Right cardiac atrium (tissue), 5 donors: Measurements from ENCODE around the gene PRIMPOL. TPM values are rescaled to one million over a fixed set of nuclear protein-coding genes. Genes with fewer than 3 reads are reported as not detected.
A peak's percentile ranks its signal among the peaks of the same experiment; 100 is the strongest.

Experiments
- ATAC-seq, 2 donors: fragments of 200-7000 bp; cut with Tn5 transposase; one replicate each; pipeline versions ENCODE4 v1.8.0 to v1.9.1; 2020; ENCODE audit warnings: moderate library complexity in 2 of 2, mild to moderate bottlenecking in 1 of 2
- DNase-seq, 3 donors: peaks; one replicate each; pipeline ENCODE4 v3.0.0-alpha.2; 2020
- H3K27ac ChIP-seq: one replicate; pipeline ENCODE4 v1.5.1; 2013; ENCODE audit warnings: mild to moderate bottlenecking, low read length, control low read depth, moderate library complexity
- H3K27me3 ChIP-seq: one replicate; pipeline ENCODE4 v1.6.1; 2013; ENCODE audit not compliant: control insufficient read depth, insufficient read depth
- H3K4me1 ChIP-seq: one replicate; pipeline ENCODE4 v1.6.1; 2013; ENCODE audit warnings: low read length; ENCODE audit not compliant: control insufficient read depth, insufficient read depth
- H3K4me3 ChIP-seq: one replicate; pipeline ENCODE4 v1.5.1; 2013; ENCODE audit warnings: low read length, control low read depth
- H3K9me3 ChIP-seq: one replicate; pipeline ENCODE4 v1.6.1; 2013; ENCODE audit warnings: low read length; ENCODE audit not compliant: control insufficient read depth
- WGBS: extraction: QIAGEN DNeasy Blood & Tissue Kit; methylation state at CpG from one replicate; pipeline ENCODE4 v1.1.7; 2013; 5-methylcytosine and 5-hydroxymethylcytosine counted together
- intact Hi-C, 4 donors: fragments of 100-400 bp; cut with DNase I; formaldehyde crosslinking; loops; one replicate each; pipeline versions ENCODE4 v1.11.0 to v1.14.0; 2022 to 2023
- polyA plus RNA-seq: library from polyadenylated mRNA; stranded (reverse); fragments of 200-250 nt; gene quantifications from one replicate; pipeline ENCODE4 v1.2.3, GENCODE V29; 2013
- total RNA-seq, 4 donors: library from RNA; stranded (reverse); fragmentation: NEBNext Ultra II Directional; extraction: Animal tissue kit (Norgen Biotek cat#: 25700); gene quantifications; one replicate each; pipeline ENCODE4 v1.2.1, GENCODE V29; 2021
- donor health status: healthy with polysubstance abuse.
- donor health status: DM: no; HTN: yes; CAD: no.
- donor health status: DM: no; HTN: no; CAD: no.
- donor health status: DM: no; HTN: yes; CAD: no; lungs with severe emphysema.
- donor health status: DM: yes; HTN: yes; CAD: no.

The PRIMPOL gene
- total and polyA plus RNA-seq, 5 donors = 8.9 to 14.3 (median 11.8) TPM

GRCh38 chr4:184715526-184715925 lies 66.0 kb downstream of the PRIMPOL start:
- no peak for DNase-seq
- 96% methylated on average over 4 of the region's 4 CpGs for WGBS
- H3K4me3 ChIP-seq = no peak overlapping the region
- no peak for ATAC-seq
- H3K4me1 ChIP-seq = no peaks in the 10 kb centered on the region
- H3K9me3 ChIP-seq = no peaks in the 10 kb centered on the region
- no peak overlapping the region for H3K27ac ChIP-seq
- H3K27me3 ChIP-seq = no peaks in the 10 kb centered on the region
- intact Hi-C loops = no loop called here

GRCh38 chr4:184719407-184719806 lies 69.9 kb downstream of the PRIMPOL start:
- no peaks in the 10 kb centered on the region for H3K4me1 ChIP-seq
- no peak overlapping the region for H3K4me3 ChIP-seq
- DNase-seq = no peak
- H3K27ac ChIP-seq = no peak overlapping the region
- no peaks in the 10 kb centered on the region for H3K9me3 ChIP-seq
- H3K27me3 ChIP-seq = no peaks in the 10 kb centered on the region
- 93% methylated on average over 3 of the region's 3 CpGs for WGBS
- intact Hi-C loops = no loop called here
- peak in 1 of 2 donors; percentile 14 for ATAC-seq

- Histone ChIP-seq H3K27me3 (no peaks in the 10 kb centered on the region), H3K27ac (no peak overlapping the region), H3K4me3 (no peak overlapping the region), H3K9me3 (no peaks in the 10 kb centered on the region), H3K4me1 (no peaks in the 10 kb centered on the region)
- ATAC-seq = no peak
- DNase-seq = no peak
- intact Hi-C loops = no loop called here
Observed at GRCh38 chr4:184721254-184721653, 71.7 kb downstream of the PRIMPOL start.

DNA sequence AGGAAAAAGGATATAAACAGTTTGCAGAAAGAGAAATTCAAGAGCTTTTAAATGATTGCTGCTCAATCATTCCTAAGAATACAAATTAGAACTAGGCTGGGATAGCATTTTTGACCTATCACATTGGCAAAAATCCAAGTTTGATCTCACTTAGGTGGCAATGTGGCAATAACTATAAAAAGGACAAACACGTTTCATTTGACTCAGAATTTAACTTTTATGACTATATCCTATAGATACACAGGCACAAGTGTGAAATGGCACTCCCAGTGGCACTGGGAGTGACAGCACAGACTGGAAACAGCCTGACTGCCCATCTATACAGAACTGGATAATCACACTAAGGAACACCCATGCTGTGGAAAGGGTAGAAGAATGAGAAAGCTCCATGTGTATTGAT lies 73.3 kb downstream of the PRIMPOL start:
- intact Hi-C loops = no loop called here
- no peak overlapping the region for H3K4me3 ChIP-seq
- no peaks in the 10 kb centered on the region for H3K9me3 ChIP-seq
- ATAC-seq (no peak), DNase-seq (no peak)
- 78% methylated on average over 1 of the region's 1 CpG for WGBS
- no peaks in the 10 kb centered on the region for H3K27me3 ChIP-seq
- H3K4me1 ChIP-seq = no peaks in the 10 kb centered on the region
- H3K27ac ChIP-seq = no peak overlapping the region

- ATAC-seq (no peak), DNase-seq (no peak)
- Histone ChIP-seq H3K4me1 (peaks cover 1% of the 10 kb centered on the region), H3K9me3 (no peaks in the 10 kb centered on the region), H3K27ac (no peak overlapping the region), H3K4me3 (no peak overlapping the region), H3K27me3 (no peaks in the 10 kb centered on the region)
- WGBS = 91% methylated on average over 3 of the region's 3 CpGs
- intact Hi-C loops = no loop called here
Observed at GRCh38 chr4:184727430-184727829, 77.9 kb downstream of the PRIMPOL start.

DNA sequence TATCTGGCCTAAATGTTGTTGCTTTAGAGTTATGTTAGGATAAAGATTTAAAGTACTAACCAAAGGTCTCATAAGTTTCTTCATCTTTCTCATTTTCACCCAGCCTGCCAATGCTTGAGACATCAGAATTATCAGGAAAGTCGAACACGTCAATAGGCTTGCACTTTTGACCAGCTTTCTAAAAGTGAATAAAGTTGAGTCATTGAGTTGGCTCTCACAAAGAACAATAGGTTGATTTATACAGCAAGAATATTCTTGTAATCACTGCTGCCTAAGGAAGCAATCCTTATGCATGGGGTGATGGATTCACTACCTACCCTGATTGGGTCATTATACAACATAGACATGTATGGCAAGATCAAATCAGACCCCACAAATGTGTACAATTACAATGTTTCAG lies 79.3 kb downstream of the PRIMPOL start:
- DNase-seq = no peak
- H3K9me3 ChIP-seq = no peaks in the 10 kb centered on the region
- no peak overlapping the region for H3K4me3 ChIP-seq
- intact Hi-C loops = no loop called here
- H3K27me3 ChIP-seq = no peaks in the 10 kb centered on the region
- no peak overlapping the region for H3K27ac ChIP-seq
- ATAC-seq = no peak
- peaks cover 1% of the 10 kb centered on the region for H3K4me1 ChIP-seq
- 62% methylated on average over 2 of the region's 2 CpGs for WGBS

GRCh38 chr4:184729946-184730345 lies 80.4 kb downstream of the PRIMPOL start:
- WGBS = 42% methylated on average over 5 of the region's 5 CpGs
- Histone ChIP-seq H3K27me3 (no peaks in the 10 kb centered on the region), H3K4me3 (no peak overlapping the region), H3K9me3 (no peaks in the 10 kb centered on the region), H3K4me1 (peaks cover 1% of the 10 kb centered on the region), H3K27ac (peak overlapping the region; percentile 6)
- DNase-seq (no peak), ATAC-seq (no peak)
- intact Hi-C loops = no loop called here

- intact Hi-C loops = no loop called here
- no peaks in the 10 kb centered on the region for H3K9me3 ChIP-seq
- WGBS = 76% methylated on average over 6 of the region's 6 CpGs
- no peak overlapping the region for H3K27ac ChIP-seq
- no peaks in the 10 kb centered on the region for H3K27me3 ChIP-seq
- ATAC-seq = no peak
- H3K4me1 ChIP-seq = peaks cover 1% of the 10 kb centered on the region
- no peak overlapping the region for H3K4me3 ChIP-seq
- no peak for DNase-seq
Observed at GRCh38 chr4:184731056-184731455, 81.5 kb downstream of the PRIMPOL start.

- 58% methylated on average over 4 of the region's 4 CpGs for WGBS
- intact Hi-C loops = no loop called here
- H3K27ac ChIP-seq = no peak overlapping the region
- H3K9me3 ChIP-seq = no peaks in the 10 kb centered on the region
- H3K4me1 ChIP-seq = peaks cover 1% of the 10 kb centered on the region
- H3K4me3 ChIP-seq = no peak overlapping the region
- no peaks in the 10 kb centered on the region for H3K27me3 ChIP-seq
- no peak for ATAC-seq
- DNase-seq = no peak
Observed at GRCh38 chr4:184732126-184732525, 82.6 kb downstream of the PRIMPOL start.

DNA sequence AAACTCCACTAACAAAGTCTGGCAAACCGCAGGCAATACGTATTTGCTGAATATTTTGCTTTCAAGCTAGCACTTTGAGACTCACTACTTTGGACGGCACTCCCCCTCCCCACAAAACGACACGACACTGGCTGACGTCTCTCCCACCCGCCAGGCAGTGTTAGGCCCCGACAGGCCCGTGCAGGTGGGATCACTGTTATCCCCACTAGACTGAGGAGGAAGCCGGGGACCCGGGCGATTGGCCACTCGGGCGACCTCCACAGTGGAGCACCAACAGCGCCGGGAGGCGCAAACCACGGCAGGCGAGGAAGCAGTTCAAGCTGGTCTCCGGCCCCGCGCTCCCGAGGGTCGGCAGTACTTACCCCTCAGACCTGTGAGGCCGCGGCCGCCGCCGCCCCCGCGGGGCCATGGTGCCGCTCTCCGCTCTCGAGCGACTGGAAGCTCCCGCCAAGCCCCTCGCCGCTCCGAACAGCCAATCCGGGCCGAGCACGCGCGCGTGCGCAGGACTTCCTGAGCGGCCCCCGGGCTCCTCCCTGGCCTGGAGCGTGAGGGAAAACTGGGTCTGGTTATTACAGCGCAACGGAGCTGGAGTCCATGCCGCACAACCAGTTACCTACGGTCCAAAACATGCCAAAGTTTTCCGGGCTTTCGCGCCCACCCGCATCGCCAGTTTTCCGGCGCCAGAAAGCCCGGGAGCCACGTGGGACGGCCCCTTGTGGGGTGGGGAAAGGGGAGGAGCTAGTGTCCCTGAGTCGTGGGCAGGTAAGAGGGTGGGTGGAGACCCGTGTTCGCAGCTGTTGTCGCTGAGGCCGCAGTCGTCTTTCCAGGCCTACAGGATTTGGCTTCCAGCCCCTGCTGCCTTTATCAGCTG lies 84.4 kb downstream of the PRIMPOL start, which contains the start of gene CENPU:
CENPU (minus strand) TSS at position 443 of the 871 bp plus-strand sequence; CDS start at position 409, 34 bp downstream.
- Histone ChIP-seq H3K27me3 (no peaks in the 10 kb centered on the region), H3K9me3 (no peaks in the 10 kb centered on the region), H3K27ac (peak within 1 kb of the TSS; percentile 40), H3K4me1 (no peaks in the 10 kb centered on the region), H3K4me3 (peak within 1 kb of the TSS; percentile 69)
- DNase-seq = peak; percentile 96 to 98 (median 98)
- intact Hi-C loops = no loop called here
- ATAC-seq = peak; percentile 99
- WGBS = under 1% methylated on average over 69 of the region's 69 CpGs

DNA sequence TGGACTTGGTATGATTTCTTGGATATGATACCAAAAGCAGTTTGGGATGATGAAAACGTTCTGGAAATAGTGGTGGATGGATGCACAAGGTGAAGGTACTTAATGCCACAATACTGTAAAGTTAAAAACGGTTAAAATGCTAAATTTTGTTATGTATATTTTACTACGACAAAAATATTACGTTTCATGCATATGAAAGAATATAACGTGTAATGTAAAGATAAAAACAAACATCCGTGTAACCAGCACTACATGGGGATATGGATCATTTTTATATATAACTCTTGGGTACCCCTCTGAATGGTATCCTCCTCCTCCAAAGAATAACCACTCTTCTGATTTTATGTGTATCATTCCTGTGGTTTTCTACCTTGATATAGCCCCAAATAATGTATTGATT lies 85.2 kb downstream of the PRIMPOL start:
- ATAC-seq (no peak), DNase-seq (no peak)
- WGBS = 58% methylated on average over 6 of the region's 6 CpGs
- no peak overlapping the region for H3K4me3 ChIP-seq
- no peaks in the 10 kb centered on the region for H3K27me3 ChIP-seq
- H3K4me1 ChIP-seq = no peaks in the 10 kb centered on the region
- no peak overlapping the region for H3K27ac ChIP-seq
- intact Hi-C loops = no loop called here
- H3K9me3 ChIP-seq = no peaks in the 10 kb centered on the region
